Transverse colon (tissue), 4 donors: ENCODE measurements around the gene CCDC186. TPM values are rescaled to one million over a fixed set of nuclear protein-coding genes. Genes with fewer than 3 reads are reported as not detected.

Experiments used
- DNase-seq: peaks from one replicate; pipeline ENCODE4 v3.0.0-alpha.2; 2019
- H3K27ac ChIP-seq, 4 donors: fragments of 200-600 bp; sonication (generic); 2 replicates each; pipeline ENCODE4 v1.5.1; 2016 to 2018; ENCODE audit warnings: inconsistent platforms in 4 of 4
- H3K27me3 ChIP-seq: fragments of 200-600 bp; sonication (generic); 2 replicates; pipeline ENCODE4 v1.5.1; 2017; ENCODE audit warnings: inconsistent platforms
- H3K36me3 ChIP-seq, 4 donors: fragments of 200-600 bp; sonication (generic); 2 replicates each; pipeline ENCODE4 v1.5.1; 2017 to 2019; ENCODE audit warnings: inconsistent platforms in 4 of 4
- H3K4me1 ChIP-seq, 4 donors: fragments of 200-600 bp; sonication (generic); 2 replicates each; pipeline ENCODE4 v1.5.1; 2017 to 2020; ENCODE audit warnings: inconsistent platforms in 4 of 4
- H3K4me3 ChIP-seq, 4 donors: fragments of 200-600 bp; sonication (generic); 1 replicate in 1 of 4; 2 replicates in 3 of 4; pipeline versions ENCODE4 v1.5.1 to v1.6.1; 2017 to 2019; ENCODE audit warnings: inconsistent platforms in 4 of 4
- H3K9me3 ChIP-seq, 2 donors: fragments of 200-600 bp; sonication (generic); 2 replicates each; pipeline ENCODE4 v1.5.1; 2017 to 2019; ENCODE audit warnings: inconsistent platforms in 2 of 2
- CTCF ChIP-seq, 5 experiments: fragments of 200-600 bp in 3 of 5; fragments of 450-650 bp in 2 of 5; sonication (generic) in 3 of 5; IDR thresholded peaks; 1 replicate in 2 of 5; 2 replicates in 3 of 5; pipeline ENCODE4 v1.5.1; 2016 to 2017; ENCODE audit warnings: antibody characterized with exemption in 5 of 5, inconsistent platforms in 3 of 5, mild to moderate bottlenecking in 2 of 5, moderate library complexity in 1 of 5
- EP300 ChIP-seq: sonication (generic); formaldehyde crosslinking; IDR thresholded peaks from one replicate; pipeline ENCODE4 v1.6.1; 2017; ENCODE audit warnings: antibody characterized with exemption, low read depth
- POLR2A ChIP-seq: fragments of 450-650 bp; IDR thresholded peaks from one replicate; pipeline ENCODE4 v1.6.1; 2016; ENCODE audit warnings: antibody characterized with exemption, mild to moderate bottlenecking, moderate library complexity
- POLR2AphosphoS5 ChIP-seq, 3 donors: sonication (generic); formaldehyde crosslinking; IDR thresholded peaks; one replicate each; pipeline ENCODE4 v1.6.1; 2016; ENCODE audit warnings: antibody characterized with exemption in 3 of 3
- WGBS, 2 donors: methylation state at CpG; one replicate each; pipeline ENCODE4 v1.1.5; 2018; ENCODE audit warnings: low coverage in 1 of 2; 5-methylcytosine and 5-hydroxymethylcytosine counted together
- in situ Hi-C, 4 donors: fragments of 200-750 bp; cut with MboI; loops; one replicate each; pipeline versions ENCODE4 v1.15.0 to v1.15.1; 2017; ENCODE audit warnings: low sequenced_read_pairs in 3 of 4, low pct_ligation_motif_present in 1 of 4, low pct_unique_long_range_greater_than_20kb in 1 of 4
- intact Hi-C: fragments of 100-400 bp; cut with DNase I; formaldehyde crosslinking; loops from one replicate; pipeline ENCODE4 v1.15.1; 2023; ENCODE audit warnings: low total_unique reads
- total RNA-seq, 4 donors: library from RNA; depleted of rRNA; stranded (reverse); fragments of >200 nt; gene quantifications; one replicate each; pipeline ENCODE4 v1.1.0, GENCODE V29; 2016

Gene CCDC186
- total RNA-seq, 4 donors from 2014 or later: 18.7 to 194 (median 47.5) TPM

GRCh38 chr10:114079421-114079820 is 94.6 kb downstream of the CCDC186 start:
- TF ChIP-seq POLR2AphosphoS5 (IDR thresholded peaks at IDR 0.05) (no peak), EP300 (no peak), POLR2A (no peak), CTCF (IDR thresholded peaks at IDR 0.05) (no peak)
- 91 to 100% methylated on average over 2 to 5 of the region's 5 CpGs for WGBS, 2 donors
- H3K4me3 ChIP-seq: no peak overlapping the region
- no peaks in the 10 kb centered on the region for H3K9me3 ChIP-seq
- no peaks in the 10 kb centered on the region for H3K27me3 ChIP-seq
- no peaks in the 10 kb centered on the region for H3K36me3 ChIP-seq
- no peak overlapping the region for H3K27ac ChIP-seq
- in situ Hi-C loops: no loop called here
- DNase-seq: no peak
- intact Hi-C loops: no loop called here
- no peaks in the 10 kb centered on the region for H3K4me1 ChIP-seq

GRCh38 chr10:114078346-114078745 is 95.7 kb downstream of the CCDC186 start:
- Histone ChIP-seq H3K27ac (no peak overlapping the region), H3K4me3 (no peak overlapping the region), H3K9me3 (no peaks in the 10 kb centered on the region), H3K4me1 (no peaks in the 10 kb centered on the region), H3K36me3 (no peaks in the 10 kb centered on the region), H3K27me3 (no peaks in the 10 kb centered on the region)
- DNase-seq: no peak
- 81 to 84% methylated on average over 6 of the region's 6 CpGs for WGBS, 2 donors
- TF ChIP-seq EP300 (no peak), POLR2AphosphoS5 (IDR thresholded peaks at IDR 0.05) (no peak)
- in situ Hi-C loops (no loop called here), intact Hi-C loops (no loop called here)

GRCh38 chr10:114077815-114078219 is 96.2 kb downstream of the CCDC186 start:
- Histone ChIP-seq H3K36me3 (no peaks in the 10 kb centered on the region), H3K4me1 (no peaks in the 10 kb centered on the region), H3K4me3 (no peak overlapping the region), H3K27ac (no peak overlapping the region), H3K27me3 (no peaks in the 10 kb centered on the region), H3K9me3 (no peaks in the 10 kb centered on the region)
- 84 to 90% methylated on average over 2 to 9 of the region's 9 CpGs for WGBS, 2 donors
- DNase-seq: no peak
- in situ Hi-C loops: no loop called here
- TF ChIP-seq EP300: no peak
- no peak for TF ChIP-seq POLR2A
- TF ChIP-seq POLR2AphosphoS5 (IDR thresholded peaks at IDR 0.05): no peak
- no peak for TF ChIP-seq CTCF (IDR thresholded peaks at IDR 0.05)
- intact Hi-C loops: no loop called here

- WGBS, 2 donors: 81 to 100% methylated on average over 1 of the region's 1 CpG
- intact Hi-C loops: no loop called here
- TF ChIP-seq POLR2AphosphoS5 (IDR thresholded peaks at IDR 0.05): no peak
- no peak for TF ChIP-seq CTCF (IDR thresholded peaks at IDR 0.05)
- TF ChIP-seq POLR2A: no peak
- TF ChIP-seq EP300: no peak
- Histone ChIP-seq H3K36me3 (no peaks in the 10 kb centered on the region), H3K9me3 (no peaks in the 10 kb centered on the region), H3K4me3 (no peak overlapping the region), H3K4me1 (no peaks in the 10 kb centered on the region), H3K27ac (no peak overlapping the region), H3K27me3 (no peaks in the 10 kb centered on the region)
- in situ Hi-C loops: no loop called here
- DNase-seq: no peak
Observed at GRCh38 chr10:114077347-114077746, 96.7 kb downstream of the CCDC186 start.

GRCh38 chr10:114075093-114075492 is 98.9 kb downstream of the CCDC186 start:
- Histone ChIP-seq H3K4me3 (no peak overlapping the region), H3K27me3 (no peaks in the 10 kb centered on the region), H3K4me1 (no peaks in the 10 kb centered on the region), H3K9me3 (no peaks in the 10 kb centered on the region), H3K36me3 (no peaks in the 10 kb centered on the region), H3K27ac (no peak overlapping the region)
- no peak for TF ChIP-seq EP300
- in situ Hi-C loops (no loop called here), intact Hi-C loops (no loop called here)
- WGBS, 2 donors: 94 to 100% methylated on average over 3 to 6 of the region's 6 CpGs
- no peak for DNase-seq
